ENCODE data around the gene TMEM50A.

Gene TMEM50A

GRCh38 chr1:25343872-25344271 lies 5.7 kb downstream of the TMEM50A start (continued):
- TF ChIP-seq ZSCAN18 (tag by site-specific recombination; IDR thresholded peaks at IDR 0.05) = no peak

GRCh38 chr1:25347556-25347955 lies 9.4 kb downstream of the TMEM50A start:
- Histone ChIP-seq H3K9me3 (ENCODE audit: control insufficient read depth, insufficient read depth, low read depth, low read length) (no peaks in the 10 kb centered on the region), H3K27ac (ENCODE audit: extremely low read depth, low read depth, low read length) (no peak overlapping the region), H3K36me3 (ENCODE audit: control insufficient read depth in 2 of 2, insufficient read depth in 1 of 2, low read length in 2 of 2) (peaks cover 45 to 73% of the 10 kb centered on the region in 2 experiments), H3K4me1 (ENCODE audit: control insufficient read depth, insufficient read depth, low read length) (no peaks in the 10 kb centered on the region), H3K4me3 (ENCODE audit: low read depth, low read length) (no peak overlapping the region)
- CTCF ChIA-PET = interaction anchor here (0.6 to 0.8 kb wide), 2 partner anchors 115 to 915 kb away, joined by 3 to 4 read pairs; no protein-coding TSS in a partner anchor
- POLR2A ChIA-PET = interaction anchor here (0.7 to 2.1 kb wide), 2 partner anchors 100 to 1508 kb away, joined by 3 to 10 read pairs; partner anchors contain the start of gene RSRP1
- TF ChIP-seq ZBTB20 (tag by site-specific recombination; IDR thresholded peaks at IDR 0.05) (no peak), ZNF214 (tag by site-specific recombination; IDR thresholded peaks at IDR 0.05; ENCODE audit: borderline replicate concordance) (no peak), SP7 (tag by site-specific recombination; IDR thresholded peaks at IDR 0.05) (no peak), ZNF114 (tag by site-specific recombination; IDR thresholded peaks at IDR 0.05) (no peak), REST (tag by site-specific recombination; IDR thresholded peaks at IDR 0.05) (no peak), ZNF394 (tag by site-specific recombination; IDR thresholded peaks at IDR 0.05; ENCODE audit: borderline replicate concordance) (no peak), ZNF280C (tag by site-specific recombination; IDR thresholded peaks at IDR 0.05) (no peak), ZNF19 (tag by site-specific recombination; IDR thresholded peaks at IDR 0.05; ENCODE audit: low read depth) (no peak), ZNF585B (tag by site-specific recombination; IDR thresholded peaks at IDR 0.05) (no peak), ZNF341 (tag by site-specific recombination; IDR thresholded peaks at IDR 0.05; ENCODE audit: low read depth) (no peak), ZNF335 (tag by site-specific recombination; conservative IDR thresholded peaks at IDR 0.05) (no peak), ZNF391 (tag by site-specific recombination; IDR thresholded peaks at IDR 0.05; ENCODE audit: borderline replicate concordance, low read depth) (no peak)

GRCh38 chr1:25349606-25350005 lies 11.5 kb downstream of the TMEM50A start:
- TF ChIP-seq HIC1 (tag by site-specific recombination; IDR thresholded peaks at IDR 0.05) = no peak
- TF ChIP-seq ZNF776 (tag by site-specific recombination; IDR thresholded peaks at IDR 0.05; ENCODE audit: borderline replicate concordance) = no peak
- no peak for TF ChIP-seq ZEB2 (tag by site-specific recombination; IDR thresholded peaks at IDR 0.05)
- no peak for TF ChIP-seq ZNF843 (tag by site-specific recombination; IDR thresholded peaks at IDR 0.05)
- Histone ChIP-seq H3K4me1 (ENCODE audit: control insufficient read depth, insufficient read depth, low read length) (no peaks in the 10 kb centered on the region), H3K36me3 (ENCODE audit: control insufficient read depth in 2 of 2, insufficient read depth in 1 of 2, low read length in 2 of 2) (peaks cover 47 to 70% of the 10 kb centered on the region in 2 experiments; a peak in 2 of 3 replicates), H3K27ac (ENCODE audit: extremely low read depth, low read depth, low read length) (no peak overlapping the region), H3K9me3 (ENCODE audit: control insufficient read depth, insufficient read depth, low read depth, low read length) (no peaks in the 10 kb centered on the region), H3K4me3 (ENCODE audit: low read depth, low read length) (no peak overlapping the region)
- POLR2A ChIA-PET = no interaction called here
- CTCF ChIA-PET = no interaction called here
